HepG2 (cell line): ENCODE data around the gene GNPDA2. TPM values are rescaled to one million over a fixed set of nuclear protein-coding genes. Genes with fewer than 3 reads are reported as not detected.

Experiments used
- ATAC-seq: fragments of 200-7000 bp; cut with Tn5 transposase; 3 replicates; pipeline ENCODE4 v1.9.1; 2020; ENCODE audit warnings: mild to moderate bottlenecking, moderate library complexity
- BruUV-seq: library from RNA; stranded (reverse); fragments of 400-500 nt; replicated peaks from 2 replicates; lab custom pipeline; 2021; lab: Mats Ljungman, UMichigan
- CTCF ChIA-PET: fragments of 300-600 bp; formaldehyde crosslinking; extraction: SDS; loops from one replicate; lab custom pipeline; 2021; ENCODE audit warnings: low total read pairs, inconsistent platforms, low intra/inter-chr PET ratio; lab: Yijun Ruan, JAX
- POLR2A ChIA-PET: fragments of 350-600 bp; sonication (Branson Sonifier 250); formaldehyde crosslinking; loops from one replicate; lab custom pipeline; 2020; ENCODE audit warnings: antibody characterized with exemption, inconsistent platforms; lab: Yijun Ruan, JAX
- DNase-seq: peaks from one replicate; pipeline ENCODE4 v3.0.0-alpha.2; 2015; ENCODE audit warnings: low spot score
- FAIRE-seq: peaks from 3 replicates; lab custom pipeline; 2011; peaks lifted over from hg19 to GRCh38; lab: Jason Lieb, UNC
- H2AFZ ChIP-seq: one replicate; pipeline ENCODE4 v1.6.1; 2011; ENCODE audit warnings: low read length, inconsistent platforms
- H3K27ac ChIP-seq: fragments of 300-600 bp; 3 replicates; pipeline ENCODE4 v1.8.0; 2011; ENCODE audit warnings: mixed run types, mild to moderate bottlenecking, mixed read lengths, low read length, inconsistent platforms; ENCODE audit not compliant: insufficient read depth; ENCODE audit errors: extremely low read length
- H3K27me3 ChIP-seq, 2 experiments: fragments of 200-600 bp in 1 of 2; 2 replicates in 1 of 2; 3 replicates in 1 of 2; pipeline versions ENCODE4 v1.6.0 to v1.8.0; 2011; ENCODE audit warnings: low read length in 2 of 2, mild to moderate bottlenecking in 2 of 2, moderate library complexity in 2 of 2, inconsistent platforms in 1 of 2; ENCODE audit not compliant: insufficient read depth in 2 of 2, control insufficient read depth in 1 of 2
- H3K36me3 ChIP-seq, 2 experiments: fragments of 200-600 bp in 1 of 2; replicated peaks in 1 of 2; 2 replicates in 1 of 2; 3 replicates in 1 of 2; pipeline versions ENCODE4 v1.5.1 to v1.8.0; 2011; ENCODE audit warnings: low read length in 2 of 2, inconsistent platforms in 1 of 2; ENCODE audit not compliant: insufficient read depth in 2 of 2, control insufficient read depth in 1 of 2
- H3K4me1 ChIP-seq: 2 replicates; pipeline ENCODE4 v1.5.1; 2012; ENCODE audit warnings: low read length, inconsistent platforms; ENCODE audit not compliant: insufficient read depth
- H3K4me2 ChIP-seq: 2 replicates; pipeline ENCODE4 v1.6.0; 2011; ENCODE audit warnings: low read depth, low read length, inconsistent platforms
- H3K4me3 ChIP-seq, 3 experiments: fragments of 200-600 bp in 1 of 3; sonication (generic), shearing (Covaris generic) in 1 of 3; replicated peaks in 1 of 3; 2 replicates each; pipeline ENCODE4 v1.5.1; 2011 to 2016; ENCODE audit warnings: low read length in 3 of 3, inconsistent platforms in 2 of 3, low read depth in 2 of 3, mild to moderate bottlenecking in 2 of 3, control low read depth in 1 of 3, mixed read lengths in 1 of 3; ENCODE audit not compliant: insufficient read depth in 1 of 3
- H3K79me2 ChIP-seq: one replicate; pipeline ENCODE4 v1.6.1; 2011; ENCODE audit warnings: low read length, inconsistent platforms; ENCODE audit not compliant: insufficient read depth
- H3K9ac ChIP-seq: 2 replicates; pipeline ENCODE4 v1.6.0; 2011; ENCODE audit warnings: mild to moderate bottlenecking, low read depth, low read length, inconsistent platforms; ENCODE audit not compliant: insufficient read depth
- H3K9me3 ChIP-seq: 2 replicates; pipeline ENCODE4 v1.5.1; 2012; ENCODE audit warnings: mild to moderate bottlenecking, low read length
- H4K20me1 ChIP-seq: 2 replicates; pipeline ENCODE4 v1.6.0; 2011; ENCODE audit warnings: inconsistent platforms, mild to moderate bottlenecking, low read length, moderate library complexity; ENCODE audit not compliant: insufficient read depth
- ELF4 ChIP-seq: sonication (generic); formaldehyde crosslinking; IDR thresholded peaks from 2 replicates; pipeline ENCODE4 v1.5.0; 2020; ENCODE audit warnings: missing genetic modification reagents, mild to moderate bottlenecking, moderate library complexity, borderline replicate concordance
- GPBP1L1 ChIP-seq: sonication (generic); formaldehyde crosslinking; IDR thresholded peaks from 2 replicates; pipeline ENCODE4 v1.5.0; 2020; ENCODE audit warnings: mild to moderate bottlenecking, missing genetic modification reagents
- HOXA7 ChIP-seq: sonication (generic); formaldehyde crosslinking; IDR thresholded peaks from 2 replicates; pipeline ENCODE4 v1.8.1; 2022; ENCODE audit warnings: mild to moderate bottlenecking, missing genetic modification reagents, moderate library complexity
- NFE2L2 ChIP-seq: fragments of 150-350 bp; IDR thresholded peaks from 2 replicates; pipeline ENCODE4 v1.6.1; 2014; ENCODE audit warnings: low read length
- REL ChIP-seq: sonication (generic); formaldehyde crosslinking; conservative IDR thresholded peaks from 2 replicates; pipeline ENCODE4 v1.8.0; 2022; ENCODE audit warnings: mild to moderate bottlenecking, missing genetic modification reagents, moderate library complexity
- SCMH1 ChIP-seq: sonication (generic); formaldehyde crosslinking; IDR thresholded peaks from 2 replicates; pipeline ENCODE4 v1.9.0; 2021; ENCODE audit warnings: missing genetic modification reagents, mild to moderate bottlenecking, borderline replicate concordance
- SIX1 ChIP-seq: sonication (generic); formaldehyde crosslinking; IDR thresholded peaks from 2 replicates; pipeline ENCODE4 v1.4.0; 2020; ENCODE audit warnings: missing genetic modification reagents, borderline replicate concordance
- SNAPC5 ChIP-seq: sonication (generic); formaldehyde crosslinking; IDR thresholded peaks from 2 replicates; pipeline ENCODE4 v1.8.1; 2023; ENCODE audit warnings: mild to moderate bottlenecking, missing genetic modification reagents, borderline replicate concordance
- ZNF235 ChIP-seq: sonication (generic); formaldehyde crosslinking; IDR thresholded peaks from 2 replicates; pipeline ENCODE4 v1.8.1; 2023; ENCODE audit warnings: mild to moderate bottlenecking, missing genetic modification reagents, borderline replicate concordance
- ZNF276 ChIP-seq: sonication (generic); formaldehyde crosslinking; IDR thresholded peaks from 2 replicates; pipeline ENCODE4 v1.4.0; 2020; ENCODE audit warnings: mild to moderate bottlenecking, low read depth, missing genetic modification reagents
- ZNF883 ChIP-seq: sonication (generic); formaldehyde crosslinking; IDR thresholded peaks from 2 replicates; pipeline ENCODE4 v1.5.1; 2020; ENCODE audit warnings: mild to moderate bottlenecking, missing genetic modification reagents; ENCODE audit errors: not compliant biosample characterization
- WGBS: methylation state at CpG from one replicate; pipeline ENCODE4 v1.1.6; 2017; ENCODE audit warnings: low lambda C conversion rate; 5-methylcytosine and 5-hydroxymethylcytosine counted together
- in situ Hi-C: cut with HindIII; loops from 2 replicates; pipeline ENCODE4 v1.10.0; 2017; ENCODE audit warnings: low pct_unique_long_range_greater_than_20kb; ENCODE audit not compliant: extremely low pct_ligation_motif_present
- intact Hi-C: fragments of 100-400 bp; cut with micrococcal nuclease; formaldehyde crosslinking; loops from one replicate; pipeline ENCODE4 v1.10.0; 2022; ENCODE audit not compliant: unreplicated experiment
- polyA plus RNA-seq, 8 experiments: library from polyadenylated mRNA; depleted of rRNA in 3 of 8; stranded (reverse) in 7 of 8; unstranded in 1 of 8; fragments of >200 nt; fragmentation: Illumina TruSeq in 4 of 8; extraction: Trizol in 4 of 8; gene quantifications; 2 replicates each; pipeline versions ENCODE4 v1.2.1 to v1.2.3, GENCODE V29; 2011 to 2016; ENCODE audit warnings: low read depth in 4 of 8, missing spikeins in 1 of 8, mixed read lengths in 1 of 8; ENCODE audit not compliant: insufficient read depth in 1 of 8
- total RNA-seq, 5 experiments: library from RNA; depleted of rRNA; stranded (reverse); fragments of >200 nt; fragmentation: Illumina TruSeq; extraction: Trizol; gene quantifications; 2 replicates each; pipeline ENCODE4 v1.2.3, GENCODE V29; 2016; ENCODE audit warnings: low read depth in 1 of 5
- TF ChIP-seq, protein P1 (sequence below): sonication (generic); formaldehyde crosslinking; IDR thresholded peaks from 2 replicates; pipeline ENCODE4 v1.4.0; 2020; ENCODE audit warnings: missing genetic modification reagents
- TF ChIP-seq, protein P2 (sequence below): sonication (generic); formaldehyde crosslinking; IDR thresholded peaks from 2 replicates; pipeline ENCODE4 v1.4.0; 2020; ENCODE audit warnings: missing genetic modification reagents, borderline replicate concordance
- TF ChIP-seq, protein P3 (sequence below): sonication (generic); formaldehyde crosslinking; IDR thresholded peaks from 2 replicates; pipeline ENCODE4 v1.8.0; 2022; ENCODE audit warnings: mild to moderate bottlenecking, missing genetic modification reagents
- TF ChIP-seq, protein P4 (sequence below): sonication (generic); formaldehyde crosslinking; IDR thresholded peaks from 2 replicates; pipeline ENCODE4 v1.9.0; 2021; ENCODE audit warnings: missing genetic modification reagents, borderline replicate concordance

GNPDA2 gene
- total and polyA plus RNA-seq, 2 of the 13 experiments (the other 11 are each of a cell fraction or from before 2014, with no cell fraction given) = 5.4 to 9.0 TPM

DNA sequence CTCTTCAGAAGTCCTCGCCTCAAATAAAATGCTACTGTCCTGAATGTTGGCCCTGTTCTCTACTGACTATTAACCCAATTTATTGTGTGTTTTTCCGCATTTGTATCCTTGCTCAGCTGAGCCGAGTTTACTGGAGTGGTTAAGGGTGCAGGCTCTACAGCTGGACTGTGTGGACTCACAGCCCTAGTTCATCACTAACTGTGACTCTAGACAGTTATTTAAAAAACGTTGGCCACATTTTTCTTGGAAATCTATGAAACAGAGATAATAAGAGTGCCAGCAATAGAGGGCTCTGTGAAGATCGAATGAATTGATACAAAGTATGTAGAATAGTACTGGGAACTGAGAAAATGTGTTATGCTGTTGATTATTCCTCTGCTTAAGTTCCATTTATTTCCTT, 51.0 kb downstream of the GNPDA2 start:
- no peaks in the 10 kb centered on the region for H4K20me1 ChIP-seq
- ChIA-PET CTCF (no interaction called here), POLR2A (no interaction called here)
- H3K27me3 ChIP-seq = no peaks in the 10 kb centered on the region; a peak in 1 of 5 replicates
- intact Hi-C loops (no loop called here), in situ Hi-C loops (no loop called here)
- H3K36me3 ChIP-seq = no peaks in the 10 kb centered on the region
- no peak overlapping the region for H3K27ac ChIP-seq
- no peak overlapping the region for H3K4me3 ChIP-seq
- H3K4me2 ChIP-seq = no peak overlapping the region
- peaks cover 18% of the 10 kb centered on the region for H3K79me2 ChIP-seq
- 38% methylated on average over 5 of the region's 5 CpGs for WGBS
- no peak for DNase-seq
- no peak overlapping the region for H2AFZ ChIP-seq
- no peak for FAIRE-seq
- H3K9me3 ChIP-seq = no peaks in the 10 kb centered on the region
- TF ChIP-seq SIX1 (CRISPR knock-in tag) (no peak), SCMH1 (CRISPR knock-in tag) (no peak), ZNF883 (CRISPR knock-in tag) (no peak), ZNF276 (CRISPR knock-in tag) (no peak), NFE2L2 (no peak), GPBP1L1 (no peak), ELF4 (CRISPR knock-in tag) (no peak), REL (no peak), HOXA7 (no peak), ZNF235 (CRISPR knock-in tag) (no peak), SNAPC5 (CRISPR knock-in tag) (no peak)
- TF ChIP-seq, protein P1, sequence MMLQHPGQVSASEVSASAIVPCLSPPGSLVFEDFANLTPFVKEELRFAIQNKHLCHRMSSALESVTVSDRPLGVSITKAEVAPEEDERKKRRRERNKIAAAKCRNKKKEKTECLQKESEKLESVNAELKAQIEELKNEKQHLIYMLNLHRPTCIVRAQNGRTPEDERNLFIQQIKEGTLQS = no peak
- TF ChIP-seq, protein P2, sequence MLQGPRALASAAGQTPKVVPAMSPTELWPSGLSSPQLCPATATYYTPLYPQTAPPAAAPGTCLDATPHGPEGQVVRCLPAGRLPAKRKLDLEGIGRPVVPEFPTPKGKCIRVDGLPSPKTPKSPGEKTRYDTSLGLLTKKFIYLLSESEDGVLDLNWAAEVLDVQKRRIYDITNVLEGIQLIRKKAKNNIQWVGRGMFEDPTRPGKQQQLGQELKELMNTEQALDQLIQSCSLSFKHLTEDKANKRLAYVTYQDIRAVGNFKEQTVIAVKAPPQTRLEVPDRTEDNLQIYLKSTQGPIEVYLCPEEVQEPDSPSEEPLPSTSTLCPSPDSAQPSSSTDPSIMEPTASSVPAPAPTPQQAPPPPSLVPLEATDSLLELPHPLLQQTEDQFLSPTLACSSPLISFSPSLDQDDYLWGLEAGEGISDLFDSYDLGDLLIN = no peak
- TF ChIP-seq, protein P3, sequence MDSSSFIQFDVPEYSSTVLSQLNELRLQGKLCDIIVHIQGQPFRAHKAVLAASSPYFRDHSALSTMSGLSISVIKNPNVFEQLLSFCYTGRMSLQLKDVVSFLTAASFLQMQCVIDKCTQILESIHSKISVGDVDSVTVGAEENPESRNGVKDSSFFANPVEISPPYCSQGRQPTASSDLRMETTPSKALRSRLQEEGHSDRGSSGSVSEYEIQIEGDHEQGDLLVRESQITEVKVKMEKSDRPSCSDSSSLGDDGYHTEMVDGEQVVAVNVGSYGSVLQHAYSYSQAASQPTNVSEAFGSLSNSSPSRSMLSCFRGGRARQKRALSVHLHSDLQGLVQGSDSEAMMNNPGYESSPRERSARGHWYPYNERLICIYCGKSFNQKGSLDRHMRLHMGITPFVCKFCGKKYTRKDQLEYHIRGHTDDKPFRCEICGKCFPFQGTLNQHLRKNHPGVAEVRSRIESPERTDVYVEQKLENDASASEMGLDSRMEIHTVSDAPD = no peak
- TF ChIP-seq, protein P4, sequence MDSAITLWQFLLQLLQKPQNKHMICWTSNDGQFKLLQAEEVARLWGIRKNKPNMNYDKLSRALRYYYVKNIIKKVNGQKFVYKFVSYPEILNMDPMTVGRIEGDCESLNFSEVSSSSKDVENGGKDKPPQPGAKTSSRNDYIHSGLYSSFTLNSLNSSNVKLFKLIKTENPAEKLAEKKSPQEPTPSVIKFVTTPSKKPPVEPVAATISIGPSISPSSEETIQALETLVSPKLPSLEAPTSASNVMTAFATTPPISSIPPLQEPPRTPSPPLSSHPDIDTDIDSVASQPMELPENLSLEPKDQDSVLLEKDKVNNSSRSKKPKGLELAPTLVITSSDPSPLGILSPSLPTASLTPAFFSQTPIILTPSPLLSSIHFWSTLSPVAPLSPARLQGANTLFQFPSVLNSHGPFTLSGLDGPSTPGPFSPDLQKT (CRISPR knock-in tag) = no peak
- no TSS peak for BruUV-seq
- peaks cover 8% of the 10 kb centered on the region; the same call in 1 of the 2 replicates for H3K4me1 ChIP-seq
- no peak for ATAC-seq
- no peak overlapping the region for H3K9ac ChIP-seq
